Fibroblast of skin of abdomen (primary cell): ENCODE measurements around the gene TMEM40.
A peak's percentile ranks its signal among the peaks of the same experiment; 100 is the strongest.
"Not testable (repeated sequence)": the region's sequence is repeated elsewhere in the genome, so short reads cannot be mapped to it uniquely, and the experiment has no call there.

Source experiments
- DNase-seq: peaks from one replicate; pipeline ENCODE4 v3.0.0-alpha.2; 2013

Gene TMEM40

GRCh38 chr3:12714278-12714677, 44.8 kb downstream of the TMEM40 start:
- DNase-seq = no peak

- DNase-seq = no peak
These were observed 49.0 kb downstream of the TMEM40 start for GRCh38 chr3:12710062-12710461.

DNA sequence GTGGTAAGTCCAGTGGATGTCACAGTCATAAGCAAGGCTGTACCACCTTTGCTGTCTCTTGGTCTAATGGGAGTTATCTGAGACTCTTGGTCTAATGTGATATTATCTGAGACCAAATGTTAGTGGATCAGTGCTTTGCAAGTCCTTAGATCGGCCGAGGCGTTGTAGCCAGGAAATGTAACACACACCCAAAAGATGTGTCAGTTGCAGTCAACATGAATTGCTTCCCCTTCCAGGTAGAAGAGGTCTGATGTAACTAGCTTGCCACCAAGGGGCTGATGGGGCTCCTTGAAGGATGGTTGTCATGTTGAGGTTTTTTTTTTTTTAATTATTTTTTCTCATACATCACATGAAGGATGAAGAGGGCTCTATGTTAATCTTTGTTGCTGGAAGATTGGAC, 49.7 kb downstream of the TMEM40 start:
- no peak for DNase-seq

GRCh38 chr3:12708584-12709192, 50.4 kb downstream of the TMEM40 start:
- peak; percentile 63 for DNase-seq

DNA sequence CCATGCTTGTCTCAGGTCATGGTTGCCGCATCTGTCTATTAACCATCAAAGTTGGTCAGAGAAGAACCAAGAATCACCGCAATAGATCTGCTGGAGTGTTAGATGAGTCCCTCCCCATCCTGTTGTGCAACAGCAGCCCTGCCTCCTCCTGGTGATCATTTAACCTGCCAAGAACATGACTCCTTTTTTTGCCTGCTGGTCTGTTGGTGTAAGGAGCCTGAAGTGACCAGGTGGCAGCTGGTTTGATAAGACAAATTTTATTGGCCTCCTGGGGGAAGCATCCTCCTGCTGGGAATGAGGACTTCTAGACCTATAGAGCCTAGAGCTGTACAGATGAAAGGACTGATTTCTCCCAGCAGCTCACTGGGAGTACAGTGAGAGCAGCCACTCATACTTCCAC, 51.6 kb downstream of the TMEM40 start:
- no peak for DNase-seq

GRCh38 chr3:12706504-12707253, 52.4 kb downstream of the TMEM40 start:
- peak; percentile 66 for DNase-seq

- peak; percentile 77 for DNase-seq
These were observed 53.1 kb downstream of the TMEM40 start for GRCh38 chr3:12705981-12706380.

DNA sequence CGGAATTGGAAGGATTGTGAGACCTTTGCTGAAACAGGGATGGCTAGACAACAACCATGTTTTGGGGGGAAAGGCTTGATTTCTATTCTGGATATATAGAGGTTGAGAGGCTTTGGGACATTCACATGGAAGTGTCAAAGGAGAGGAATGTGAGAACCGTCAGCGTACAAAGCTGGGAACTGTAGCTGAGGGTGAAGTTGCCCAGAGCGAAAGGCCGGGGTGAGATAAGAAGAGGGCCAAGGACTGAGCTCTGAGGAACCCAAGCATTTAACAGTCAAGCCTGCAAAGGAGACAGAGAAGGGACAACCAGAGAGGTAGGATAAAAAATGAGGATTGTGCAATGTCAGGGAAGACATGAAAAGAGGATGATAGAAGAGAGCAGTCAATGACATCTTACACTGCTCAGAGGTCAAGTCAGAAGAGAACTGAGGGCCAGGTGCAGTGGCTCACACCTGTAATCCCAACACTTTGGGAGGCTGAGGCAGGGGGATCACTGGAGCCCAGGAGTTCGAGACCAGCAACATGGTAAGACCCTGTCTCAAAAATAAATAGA, 53.6 kb downstream of the TMEM40 start:
- DNase-seq = no peak

GRCh38 chr3:12702501-12702900, 56.6 kb downstream of the TMEM40 start:
- DNase-seq = no peak

- DNase-seq = not testable (repeated sequence)
These were observed 57.5 kb downstream of the TMEM40 start for GRCh38 chr3:12701601-12702000.

DNA sequence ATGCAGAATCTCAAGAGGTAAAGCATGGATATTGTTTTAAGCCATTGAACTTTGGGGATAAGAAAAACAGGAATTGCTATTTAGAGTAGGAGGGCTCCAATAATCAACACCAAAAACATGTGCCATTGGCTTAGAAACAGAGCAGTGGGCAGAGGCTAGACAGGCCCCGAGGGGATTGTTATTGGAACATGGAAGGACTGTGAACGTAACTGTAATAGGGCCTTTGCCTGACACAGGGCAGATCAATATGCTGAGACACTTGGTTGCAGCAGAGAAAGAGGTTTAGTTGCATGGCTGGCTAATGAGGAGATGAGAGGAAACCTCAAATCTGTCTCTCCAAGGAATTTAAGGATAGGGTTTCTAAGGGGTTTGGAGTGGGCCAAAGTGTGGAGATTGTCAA, 58.3 kb downstream of the TMEM40 start:
- DNase-seq = no peak

DNA sequence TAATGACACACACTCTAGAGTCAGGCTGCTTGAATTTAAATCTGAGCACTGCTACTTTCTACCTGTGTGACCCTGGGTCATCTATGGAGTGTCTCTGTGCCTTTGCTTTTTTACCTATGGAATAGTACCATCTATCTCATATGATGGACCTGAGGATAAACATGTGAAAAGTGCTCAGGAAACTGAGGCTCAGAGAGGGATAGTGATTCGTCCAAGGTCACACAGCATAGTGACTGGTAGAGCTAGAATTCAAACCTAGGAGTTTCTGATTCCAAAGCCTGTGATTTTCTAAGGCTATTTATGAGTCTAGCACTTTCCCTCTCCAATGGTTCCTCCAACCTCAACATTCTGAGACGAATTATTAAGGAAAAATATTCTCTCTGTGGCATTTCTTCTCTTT, 63.1 kb downstream of the TMEM40 start:
- DNase-seq = no peak

- DNase-seq = no peak
These were observed 63.9 kb downstream of the TMEM40 start for GRCh38 chr3:12695112-12695511.

- no peak for DNase-seq
These were observed 66.6 kb downstream of the TMEM40 start for GRCh38 chr3:12692444-12692843.

DNA sequence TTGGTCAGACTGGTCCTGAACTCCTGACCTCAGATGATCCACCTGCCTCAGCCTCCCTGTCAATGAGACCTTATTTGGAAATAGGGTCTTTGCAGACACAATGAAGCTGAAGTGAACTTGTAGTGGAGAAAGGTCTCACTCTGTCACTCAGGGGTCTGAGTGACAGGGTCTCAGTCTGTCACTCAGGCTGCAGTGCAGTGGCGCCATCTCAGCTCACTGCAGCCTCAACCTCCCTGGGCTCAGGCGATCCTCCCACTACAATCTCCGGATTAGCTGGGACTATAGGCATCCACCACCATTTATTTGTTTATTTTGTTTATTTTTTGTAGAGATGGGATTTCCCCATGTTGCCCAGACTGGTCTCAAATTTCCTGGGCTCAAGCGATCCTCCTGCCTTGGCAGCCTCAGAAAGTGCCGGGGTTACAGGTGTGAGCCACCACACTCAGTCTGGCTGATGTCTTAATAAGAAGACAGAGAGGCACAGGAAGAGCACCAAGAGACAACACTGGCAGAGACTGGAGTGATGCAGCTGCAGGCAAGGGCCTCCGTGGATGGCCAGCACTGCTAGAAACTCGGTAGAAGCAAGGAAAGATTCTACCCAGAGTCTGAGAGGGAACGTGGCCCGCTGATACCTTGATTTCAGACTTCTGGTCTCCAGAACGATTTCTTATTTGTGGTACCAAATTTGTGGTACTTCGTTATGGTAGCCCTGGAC, 68.9 kb downstream of the TMEM40 start:
- no peak for DNase-seq

DNA sequence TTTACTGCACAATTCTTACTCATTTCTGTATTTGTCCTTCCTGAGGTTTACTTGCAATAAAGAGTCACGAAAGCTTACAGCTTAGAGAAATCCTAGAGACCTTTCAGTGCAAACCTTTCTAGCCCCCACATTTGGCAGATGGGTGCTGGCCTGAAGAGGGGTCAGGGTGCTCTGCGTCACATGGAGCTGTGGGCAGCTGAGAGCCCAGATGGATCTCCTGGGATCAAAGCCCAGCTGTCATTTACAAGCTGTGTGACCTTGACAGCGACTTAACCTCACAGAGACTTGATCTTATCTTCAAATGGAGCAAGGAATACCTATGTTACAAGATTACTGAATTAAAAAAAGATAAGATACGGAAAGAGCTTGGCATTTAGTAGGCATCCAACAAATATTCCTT, 71.1 kb downstream of the TMEM40 start:
- DNase-seq = no peak

DNA sequence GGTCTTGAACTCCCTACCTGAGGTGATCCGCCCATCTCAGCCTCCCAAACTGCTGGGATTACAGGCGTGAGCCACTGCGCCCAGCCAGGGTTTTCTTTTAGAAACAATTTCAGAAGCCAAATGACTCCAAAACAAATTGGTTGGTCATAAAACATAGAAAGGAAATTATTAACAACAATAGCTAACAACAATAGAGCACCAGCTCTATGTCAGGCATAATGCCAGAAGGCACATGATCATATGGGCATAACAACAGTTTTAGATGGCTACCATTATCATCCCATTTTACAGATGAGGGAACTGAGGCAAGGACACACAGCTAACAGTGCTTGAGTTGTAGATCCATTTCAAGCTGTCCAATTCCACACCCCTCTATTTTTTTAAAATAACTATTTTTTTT, 73.0 kb downstream of the TMEM40 start:
- no peak for DNase-seq
